Stimulated activated CD4-positive, alpha-beta T cell treated with anti-CD3 and anti-CD28 coated beads, Interleukin-2, amount 100 ng/mL, for 48 hours (primary cell): ENCODE results near the gene ZNF37A.
"Not testable (repeated sequence)": the region's sequence is repeated elsewhere in the genome, so short reads cannot be mapped to it uniquely, and the experiment has no call there.

ENCODE experiments used
- DNase-seq, 2 donors: peaks; one replicate each; pipeline ENCODE4 v3.0.0-alpha.2; 2020

The ZNF37A gene

GRCh38 chr10:38094158-38094926, at the start of gene ZNF37A:
TSS of gene ZNF37A (plus strand) at chr10:38094337. CDS start at chr10:38096618, 2,281 bp downstream.
- DNase-seq, result peak; percentile 75 to 77

- DNase-seq, result no peak
Measured at GRCh38 chr10:38045129-38045528, 49.0 kb upstream of the ZNF37A start.

GRCh38 chr10:38047666-38048065, 46.5 kb upstream of the ZNF37A start:
- DNase-seq, result no peak

- DNase-seq, result no peak
Measured at GRCh38 chr10:38050212-38050611, 43.9 kb upstream of the ZNF37A start.

- DNase-seq, result no peak
Measured at GRCh38 chr10:38054361-38054797, 39.8 kb upstream of the ZNF37A start.

- DNase-seq, result not testable (repeated sequence)
Measured at GRCh38 chr10:38055274-38055894, 38.8 kb upstream of the ZNF37A start.

- not testable (repeated sequence) for DNase-seq
Measured at GRCh38 chr10:38069663-38070062, 24.5 kb upstream of the ZNF37A start.

- DNase-seq, result no peak
Measured at GRCh38 chr10:38070501-38070900, 23.6 kb upstream of the ZNF37A start.

- no peak for DNase-seq
Measured at GRCh38 chr10:38072552-38072951, 21.6 kb upstream of the ZNF37A start.

- no peak for DNase-seq
Measured at GRCh38 chr10:38076687-38077086, 17.4 kb upstream of the ZNF37A start.

GRCh38 chr10:38093318-38093717, 819 bp upstream of the ZNF37A start:
- not testable (repeated sequence) for DNase-seq

GRCh38 chr10:38093816-38094157, 350 bp upstream of the ZNF37A start:
- no peak for DNase-seq

- no peak for DNase-seq
Measured at GRCh38 chr10:38094927-38095574, 914 bp downstream of the ZNF37A start.

GRCh38 chr10:38102880-38103279, 8.7 kb downstream of the ZNF37A start:
- no peak for DNase-seq

- no peak for DNase-seq
Measured at GRCh38 chr10:38103756-38104155, 9.6 kb downstream of the ZNF37A start.

GRCh38 chr10:38112159-38112558, 18.0 kb downstream of the ZNF37A start:
- DNase-seq, result no peak

- DNase-seq, result no peak
Measured at GRCh38 chr10:38118072-38118807, 24.1 kb downstream of the ZNF37A start.

GRCh38 chr10:38119038-38119437, 24.9 kb downstream of the ZNF37A start:
- no peak for DNase-seq

GRCh38 chr10:38127812-38128211, 33.7 kb downstream of the ZNF37A start:
- no peak for DNase-seq

GRCh38 chr10:38143587-38143986, 49.5 kb downstream of the ZNF37A start:
- DNase-seq, result no peak

- DNase-seq, result no peak
Measured at GRCh38 chr10:38146579-38147333, 52.6 kb downstream of the ZNF37A start.

GRCh38 chr10:38147686-38148085, 53.5 kb downstream of the ZNF37A start:
- no peak for DNase-seq
